Measurements from ENCODE around the gene GABRR2. TPM values are rescaled to one million over a fixed set of nuclear protein-coding genes. Genes with fewer than 3 reads are reported as not detected.
A peak's percentile ranks its signal among the peaks of the same experiment; 100 is the strongest.

The GABRR2 gene
- total and polyA plus RNA-seq, 10 of the 15 experiments (the other 5 are each of a cell fraction or from before 2014, with no cell fraction given): 0.16 to 0.72 (median 0.32) TPM; not detected in 2

DNA sequence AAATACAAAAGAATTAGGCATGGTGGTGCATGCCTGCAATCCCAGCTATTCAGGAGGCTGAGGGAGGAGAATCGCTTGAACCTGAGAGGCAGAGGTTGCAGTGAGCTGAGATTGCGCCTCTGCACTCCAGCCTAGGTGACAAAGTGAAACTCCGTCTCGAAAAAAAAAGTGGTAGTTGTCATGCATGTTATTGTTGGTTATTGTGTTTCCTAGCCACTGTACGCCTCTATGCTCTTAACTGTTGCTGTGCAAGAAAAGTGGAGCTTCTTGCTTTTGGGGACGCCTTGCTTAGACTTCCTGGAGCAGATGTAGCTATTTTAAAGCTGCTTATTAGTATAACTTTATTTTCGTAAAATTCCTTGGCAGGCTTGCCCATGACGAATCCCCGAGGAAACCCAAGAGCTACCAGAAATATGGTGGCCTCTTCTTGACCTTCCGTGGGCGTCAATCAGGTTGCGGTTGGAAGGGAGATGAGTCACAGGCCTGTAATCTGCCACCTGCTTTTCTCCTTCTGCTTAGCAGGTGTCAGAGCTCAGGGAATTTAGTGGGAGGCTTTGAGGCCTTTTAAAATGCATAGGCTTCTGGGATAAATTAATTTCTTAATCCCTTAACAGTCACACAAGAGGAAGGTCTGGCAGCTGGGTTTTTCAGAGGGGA lies 17.3 kb downstream of the GABRR2 start (continued):
- TF ChIP-seq NBN (IDR thresholded peaks at IDR 0.05): peak; percentile 76; the same call in 1 of the 2 replicates
- peak; percentile 73 for TF ChIP-seq SP1 (IDR thresholded peaks at IDR 0.05; ENCODE audit: low read depth, low read length)
- TF ChIP-seq STAT3 (IDR thresholded peaks at IDR 0.05; ENCODE audit: low read depth, low read length): 0 out of 2 replicates have a peak, but pooled peaks have one; percentile 45
- TF ChIP-seq MEF2B (IDR thresholded peaks at IDR 0.05; ENCODE audit: partially characterized antibody, poor library complexity, severe bottlenecking): peak; percentile 78
- TF ChIP-seq PAX5 (IDR thresholded peaks at IDR 0.05; ENCODE audit: borderline replicate concordance, low read depth, low read length): peak; percentile 87
- TF ChIP-seq NRF1 (conservative IDR thresholded peaks at IDR 0.05; ENCODE audit: low read depth, low read length): no peak
- 0 out of 2 replicates have a peak, but pooled peaks have one; percentile 5 for TF ChIP-seq SPI1 (IDR thresholded peaks at IDR 0.05; ENCODE audit: borderline replicate concordance, insufficient read depth, low read depth, low read length)
- no peak for TF ChIP-seq TAF1 (IDR thresholded peaks at IDR 0.05; ENCODE audit: borderline replicate concordance, low read depth, low read length)
- no peak for TF ChIP-seq NR2C1 (IDR thresholded peaks at IDR 0.05)
- TF ChIP-seq, protein P1, sequence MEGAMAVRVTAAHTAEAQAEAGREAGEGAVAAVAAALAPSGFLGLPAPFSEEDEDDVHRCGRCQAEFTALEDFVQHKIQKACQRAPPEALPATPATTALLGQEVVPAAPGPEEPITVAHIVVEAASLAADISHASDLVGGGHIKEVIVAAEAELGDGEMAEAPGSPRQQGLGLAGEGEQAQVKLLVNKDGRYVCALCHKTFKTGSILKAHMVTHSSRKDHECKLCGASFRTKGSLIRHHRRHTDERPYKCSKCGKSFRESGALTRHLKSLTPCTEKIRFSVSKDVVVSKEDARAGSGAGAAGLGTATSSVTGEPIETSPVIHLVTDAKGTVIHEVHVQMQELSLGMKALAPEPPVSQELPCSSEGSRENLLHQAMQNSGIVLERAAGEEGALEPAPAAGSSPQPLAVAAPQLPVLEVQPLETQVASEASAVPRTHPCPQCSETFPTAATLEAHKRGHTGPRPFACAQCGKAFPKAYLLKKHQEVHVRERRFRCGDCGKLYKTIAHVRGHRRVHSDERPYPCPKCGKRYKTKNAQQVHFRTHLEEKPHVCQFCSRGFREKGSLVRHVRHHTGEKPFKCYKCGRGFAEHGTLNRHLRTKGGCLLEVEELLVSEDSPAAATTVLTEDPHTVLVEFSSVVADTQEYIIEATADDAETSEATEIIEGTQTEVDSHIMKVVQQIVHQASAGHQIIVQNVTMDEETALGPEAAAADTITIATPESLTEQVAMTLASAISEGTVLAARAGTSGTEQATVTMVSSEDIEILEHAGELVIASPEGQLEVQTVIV (IDR thresholded peaks at IDR 0.05; ENCODE audit: borderline replicate concordance, partially characterized antibody): no peak
- TF ChIP-seq GABPA (IDR thresholded peaks at IDR 0.05; ENCODE audit: low read depth): peak; percentile 57; the same call in 1 of the 2 replicates
- peak; percentile 90 for TF ChIP-seq CREM (IDR thresholded peaks at IDR 0.05; ENCODE audit: low read depth)
- peak; percentile 81; the same call in 1 of the 2 replicates for TF ChIP-seq MEF2A (IDR thresholded peaks at IDR 0.05; ENCODE audit: insufficient read depth, low read depth, low read length)
- TF ChIP-seq, protein P2, sequence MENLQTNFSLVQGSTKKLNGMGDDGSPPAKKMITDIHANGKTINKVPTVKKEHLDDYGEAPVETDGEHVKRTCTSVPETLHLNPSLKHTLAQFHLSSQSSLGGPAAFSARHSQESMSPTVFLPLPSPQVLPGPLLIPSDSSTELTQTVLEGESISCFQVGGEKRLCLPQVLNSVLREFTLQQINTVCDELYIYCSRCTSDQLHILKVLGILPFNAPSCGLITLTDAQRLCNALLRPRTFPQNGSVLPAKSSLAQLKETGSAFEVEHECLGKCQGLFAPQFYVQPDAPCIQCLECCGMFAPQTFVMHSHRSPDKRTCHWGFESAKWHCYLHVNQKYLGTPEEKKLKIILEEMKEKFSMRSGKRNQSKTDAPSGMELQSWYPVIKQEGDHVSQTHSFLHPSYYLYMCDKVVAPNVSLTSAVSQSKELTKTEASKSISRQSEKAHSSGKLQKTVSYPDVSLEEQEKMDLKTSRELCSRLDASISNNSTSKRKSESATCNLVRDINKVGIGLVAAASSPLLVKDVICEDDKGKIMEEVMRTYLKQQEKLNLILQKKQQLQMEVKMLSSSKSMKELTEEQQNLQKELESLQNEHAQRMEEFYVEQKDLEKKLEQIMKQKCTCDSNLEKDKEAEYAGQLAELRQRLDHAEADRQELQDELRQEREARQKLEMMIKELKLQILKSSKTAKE (IDR thresholded peaks at IDR 0.05; ENCODE audit: low read depth, poor library complexity, severe bottlenecking): peak; percentile 94
- peak; percentile 68 for TF ChIP-seq KLF5 (IDR thresholded peaks at IDR 0.05; ENCODE audit: partially characterized antibody)
- TF ChIP-seq BACH1 (IDR thresholded peaks at IDR 0.05; ENCODE audit: borderline replicate concordance): peak; percentile 57; the same call in 1 of the 2 replicates
- peak; percentile 63 to 92; a peak in 2 of 4 replicates for TF ChIP-seq CEBPB (IDR thresholded peaks at IDR 0.05; ENCODE audit: borderline replicate concordance in 1 of 2, low read depth in 2 of 2, low read length in 2 of 2)
- no peak for TF ChIP-seq NR2C2 (IDR thresholded peaks at IDR 0.05; ENCODE audit: borderline replicate concordance, control insufficient read depth, insufficient read length, low read depth)
- TF ChIP-seq TCF12 (IDR thresholded peaks at IDR 0.05; ENCODE audit: low read depth, low read length): peak; percentile 100
- peak; percentile 89 for TF ChIP-seq JUNB (IDR thresholded peaks at IDR 0.05)
- TF ChIP-seq, protein P3, sequence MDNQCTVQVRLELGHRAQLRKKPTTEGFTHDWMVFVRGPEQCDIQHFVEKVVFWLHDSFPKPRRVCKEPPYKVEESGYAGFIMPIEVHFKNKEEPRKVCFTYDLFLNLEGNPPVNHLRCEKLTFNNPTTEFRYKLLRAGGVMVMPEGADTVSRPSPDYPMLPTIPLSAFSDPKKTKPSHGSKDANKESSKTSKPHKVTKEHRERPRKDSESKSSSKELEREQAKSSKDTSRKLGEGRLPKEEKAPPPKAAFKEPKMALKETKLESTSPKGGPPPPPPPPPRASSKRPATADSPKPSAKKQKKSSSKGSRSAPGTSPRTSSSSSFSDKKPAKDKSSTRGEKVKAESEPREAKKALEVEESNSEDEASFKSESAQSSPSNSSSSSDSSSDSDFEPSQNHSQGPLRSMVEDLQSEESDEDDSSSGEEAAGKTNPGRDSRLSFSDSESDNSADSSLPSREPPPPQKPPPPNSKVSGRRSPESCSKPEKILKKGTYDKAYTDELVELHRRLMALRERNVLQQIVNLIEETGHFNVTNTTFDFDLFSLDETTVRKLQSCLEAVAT (IDR thresholded peaks at IDR 0.05): peak; percentile 62; the same call in 1 of the 2 replicates
- TF ChIP-seq, protein P4, sequence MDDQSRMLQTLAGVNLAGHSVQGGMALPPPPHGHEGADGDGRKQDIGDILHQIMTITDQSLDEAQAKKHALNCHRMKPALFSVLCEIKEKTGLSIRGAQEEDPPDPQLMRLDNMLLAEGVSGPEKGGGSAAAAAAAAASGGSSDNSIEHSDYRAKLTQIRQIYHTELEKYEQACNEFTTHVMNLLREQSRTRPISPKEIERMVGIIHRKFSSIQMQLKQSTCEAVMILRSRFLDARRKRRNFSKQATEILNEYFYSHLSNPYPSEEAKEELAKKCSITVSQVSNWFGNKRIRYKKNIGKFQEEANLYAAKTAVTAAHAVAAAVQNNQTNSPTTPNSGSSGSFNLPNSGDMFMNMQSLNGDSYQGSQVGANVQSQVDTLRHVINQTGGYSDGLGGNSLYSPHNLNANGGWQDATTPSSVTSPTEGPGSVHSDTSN (IDR thresholded peaks at IDR 0.05; ENCODE audit: insufficient replicate concordance, low read depth, low read length): peak; percentile 87
- peak; percentile 37; the same call in 1 of the 2 replicates for TF ChIP-seq ZNF384 (IDR thresholded peaks at IDR 0.05; ENCODE audit: borderline replicate concordance, low read depth, low read length)
